GM12801 (cell line): Measurements from ENCODE around the gene TMEM61.

Experiments used
- CTCF ChIP-seq: IDR thresholded peaks from one replicate; pipeline ENCODE4 v1.5.1; 2011; ENCODE audit warnings: control low read depth; ENCODE audit not compliant: insufficient read length; ENCODE audit errors: extremely low read depth

The TMEM61 gene

GRCh38 chr1:54975356-54976108 lies 4.9 kb upstream of the TMEM61 start:
- no peak for TF ChIP-seq CTCF

- no peak for TF ChIP-seq CTCF
These were observed 3.7 kb upstream of the TMEM61 start for GRCh38 chr1:54976747-54977146.

- TF ChIP-seq CTCF: no peak
These were observed 2.7 kb upstream of the TMEM61 start for GRCh38 chr1:54977533-54978297.

- TF ChIP-seq CTCF: no peak
These were observed 1.7 kb upstream of the TMEM61 start for GRCh38 chr1:54978528-54979326.

GRCh38 chr1:54979327-54979891 lies 1.0 kb upstream of the TMEM61 start:
- no peak for TF ChIP-seq CTCF

- TF ChIP-seq CTCF: no peak
These were observed 341 bp upstream of the TMEM61 start for GRCh38 chr1:54980046-54980527.

GRCh38 chr1:54981466-54981865 lies 1.0 kb downstream of the TMEM61 start:
- TF ChIP-seq CTCF: no peak
